Progenitor cell of endocrine pancreas (in vitro differentiated cells): ENCODE measurements around the gene EIF5AL1. TPM values are rescaled to one million over a fixed set of nuclear protein-coding genes. Genes with fewer than 3 reads are reported as not detected.

Experiments
- DNase-seq: peaks from one replicate; pipeline ENCODE4 v3.0.0; 2021; ENCODE audit warnings: low spot score; ENCODE audit not compliant: unreplicated experiment
- H3K27ac Mint-ChIP-seq: 2 replicates; pipeline ENCODE4 v1.8.0; 2021; ENCODE audit warnings: mild to moderate bottlenecking, moderate library complexity, mixed read lengths
- H3K27me3 Mint-ChIP-seq: 2 replicates; pipeline ENCODE4 v1.8.0; 2021; ENCODE audit warnings: mixed read lengths
- H3K36me3 Mint-ChIP-seq: 2 replicates; pipeline ENCODE4 v1.8.0; 2022; ENCODE audit warnings: mixed read lengths; ENCODE audit not compliant: insufficient read depth
- H3K4me1 Mint-ChIP-seq: 2 replicates; pipeline ENCODE4 v1.8.0; 2021; ENCODE audit warnings: low read depth, mixed read lengths
- H3K4me3 Mint-ChIP-seq: 2 replicates; pipeline ENCODE4 v1.8.0; 2021; ENCODE audit warnings: low read depth, mild to moderate bottlenecking, moderate library complexity, mixed read lengths
- H3K9me3 Mint-ChIP-seq: 2 replicates; pipeline ENCODE4 v1.8.0; 2021; ENCODE audit warnings: low read depth, mixed read lengths
- CTCF ChIP-seq: fragments of 200-600 bp; sonication (generic); IDR thresholded peaks from one replicate; pipeline ENCODE4 v1.5.0; 2021; ENCODE audit warnings: antibody characterized with exemption, mild to moderate bottlenecking; ENCODE audit not compliant: unreplicated experiment
- total RNA-seq: library from RNA; stranded (reverse); gene quantifications from 2 replicates; pipeline ENCODE4 v1.2.1, GENCODE V29; 2021

Gene EIF5AL1
- total RNA-seq, 1 donor from 2014 or later: 0.12 TPM

GRCh38 chr10:79470096-79470495 is 42.2 kb upstream of the EIF5AL1 start:
- Mint-ChIP-seq H3K27ac (no peak overlapping the region), H3K36me3 (no peaks in the 10 kb centered on the region), H3K4me3 (no peak overlapping the region), H3K9me3 (no peaks in the 10 kb centered on the region), H3K4me1 (no peaks in the 10 kb centered on the region), H3K27me3 (peaks cover 27% of the 10 kb centered on the region)
- no peak for TF ChIP-seq CTCF
- DNase-seq: no peak

GRCh38 chr10:79471776-79472175 is 40.6 kb upstream of the EIF5AL1 start:
- H3K4me1 Mint-ChIP-seq: no peaks in the 10 kb centered on the region
- no peak overlapping the region for H3K27ac Mint-ChIP-seq
- DNase-seq: no peak
- H3K36me3 Mint-ChIP-seq: no peaks in the 10 kb centered on the region
- no peak overlapping the region for H3K4me3 Mint-ChIP-seq
- TF ChIP-seq CTCF: no peak
- H3K9me3 Mint-ChIP-seq: no peaks in the 10 kb centered on the region
- H3K27me3 Mint-ChIP-seq: peaks cover 38% of the 10 kb centered on the region

- no peaks in the 10 kb centered on the region for H3K9me3 Mint-ChIP-seq
- H3K27ac Mint-ChIP-seq: no peak overlapping the region
- H3K4me1 Mint-ChIP-seq: no peaks in the 10 kb centered on the region
- no peak overlapping the region for H3K4me3 Mint-ChIP-seq
- no peak for DNase-seq
- no peak for TF ChIP-seq CTCF
- H3K27me3 Mint-ChIP-seq: peaks cover 39% of the 10 kb centered on the region
- H3K36me3 Mint-ChIP-seq: no peaks in the 10 kb centered on the region
Measured at GRCh38 chr10:79472449-79472848, 39.9 kb upstream of the EIF5AL1 start.

GRCh38 chr10:79472951-79473350 is 39.4 kb upstream of the EIF5AL1 start:
- TF ChIP-seq CTCF: no peak
- no peaks in the 10 kb centered on the region for H3K9me3 Mint-ChIP-seq
- no peaks in the 10 kb centered on the region for H3K4me1 Mint-ChIP-seq
- H3K4me3 Mint-ChIP-seq: no peak overlapping the region
- peaks cover 39% of the 10 kb centered on the region for H3K27me3 Mint-ChIP-seq
- H3K27ac Mint-ChIP-seq: no peak overlapping the region
- no peaks in the 10 kb centered on the region for H3K36me3 Mint-ChIP-seq
- DNase-seq: no peak

GRCh38 chr10:79473496-79474095 is 38.7 kb upstream of the EIF5AL1 start:
- peaks cover 39% of the 10 kb centered on the region for H3K27me3 Mint-ChIP-seq
- no peaks in the 10 kb centered on the region for H3K4me1 Mint-ChIP-seq
- TF ChIP-seq CTCF: no peak
- H3K9me3 Mint-ChIP-seq: no peaks in the 10 kb centered on the region
- no peak for DNase-seq
- H3K36me3 Mint-ChIP-seq: no peaks in the 10 kb centered on the region
- H3K4me3 Mint-ChIP-seq: no peak overlapping the region
- H3K27ac Mint-ChIP-seq: no peak overlapping the region
